Endodermal cell (in vitro differentiated cells): ENCODE results near the gene PODXL2. TPM values are rescaled to one million over a fixed set of nuclear protein-coding genes. Genes with fewer than 3 reads are reported as not detected.

Experiments
- DNase-seq: peaks from one replicate; pipeline ENCODE4 v3.0.0-alpha.2; 2017
- H3K27ac ChIP-seq: 2 replicates; pipeline ENCODE4 v1.5.1; 2013; ENCODE audit warnings: mild to moderate bottlenecking, low read depth, low read length, moderate library complexity
- H3K27me3 ChIP-seq: 2 replicates; pipeline ENCODE4 v1.6.1; 2013; ENCODE audit warnings: mild to moderate bottlenecking, low read length, moderate library complexity; ENCODE audit not compliant: insufficient read depth, control insufficient read depth, poor library complexity, severe bottlenecking
- H3K36me3 ChIP-seq: 2 replicates; pipeline ENCODE4 v1.7.0; 2013; ENCODE audit warnings: mild to moderate bottlenecking, low read length, moderate library complexity; ENCODE audit not compliant: control insufficient read depth, insufficient read depth
- H3K4me1 ChIP-seq: one replicate; pipeline ENCODE4 v1.7.0; 2013; ENCODE audit warnings: low read length; ENCODE audit not compliant: control insufficient read depth, insufficient read depth
- H3K4me3 ChIP-seq: 2 replicates; pipeline ENCODE4 v1.5.1; 2013; ENCODE audit warnings: mild to moderate bottlenecking, low read length, moderate library complexity
- H3K9ac ChIP-seq: 2 replicates; pipeline ENCODE4 v1.6.1; 2013; ENCODE audit warnings: mild to moderate bottlenecking, low read length, moderate library complexity; ENCODE audit not compliant: poor library complexity, severe bottlenecking; ENCODE audit errors: extremely low read depth
- H3K9me3 ChIP-seq: 2 replicates; pipeline ENCODE4 v1.6.1; 2013; ENCODE audit warnings: mild to moderate bottlenecking, low read length, moderate library complexity; ENCODE audit not compliant: control insufficient read depth
- H3K27ac Mint-ChIP-seq: 2 replicates; pipeline ENCODE4 v1.8.0; 2020; ENCODE audit warnings: mixed read lengths
- H3K27me3 Mint-ChIP-seq: 2 replicates; pipeline ENCODE4 v1.8.0; 2021; ENCODE audit warnings: mild to moderate bottlenecking, mixed read lengths; ENCODE audit not compliant: insufficient read depth
- H3K36me3 Mint-ChIP-seq: 2 replicates; pipeline ENCODE4 v1.8.0; 2020; ENCODE audit warnings: low read depth, mixed read lengths
- H3K4me1 Mint-ChIP-seq: 2 replicates; pipeline ENCODE4 v1.8.0; 2020; ENCODE audit warnings: mixed read lengths
- H3K4me3 Mint-ChIP-seq: 2 replicates; pipeline ENCODE4 v1.8.0; 2020; ENCODE audit warnings: mild to moderate bottlenecking, moderate library complexity, mixed read lengths
- H3K9me3 Mint-ChIP-seq: 2 replicates; pipeline ENCODE4 v1.8.0; 2020; ENCODE audit warnings: mild to moderate bottlenecking, mixed read lengths
- WGBS, 2 experiments: methylation state at CpG; one replicate each; pipeline versions ENCODE4 v1.1.5 to v1.1.7; 2013; ENCODE audit warnings: missing lambda C conversion rate in 2 of 2, mixed read lengths in 1 of 2; ENCODE audit not compliant: insufficient coverage in 1 of 2, insufficient read length in 1 of 2; 5-methylcytosine and 5-hydroxymethylcytosine counted together
- total RNA-seq, 2 donors: library from RNA; stranded (reverse); fragmentation: NEBNext Ultra II Directional in 1 of 2; extraction: Animal tissue kit (Norgen Biotek cat#: 25700) in 1 of 2; gene quantifications; 2 replicates in 1 of 2; 3 replicates in 1 of 2; pipeline ENCODE4 v1.2.1, GENCODE V29; 2021
- TF ChIP-seq, protein P1 (sequence below): fragments of 200-600 bp; sonication (generic); conservative IDR thresholded peaks from 2 replicates; pipeline ENCODE4 v1.5.0; 2021; ENCODE audit warnings: antibody characterized with exemption, mild to moderate bottlenecking

The PODXL2 gene
- total RNA-seq, 2 donors from 2014 or later, result 11.8 to 16.5 TPM

GRCh38 chr3:127706312-127706711, 77.3 kb downstream of the PODXL2 start:
- H3K27ac Mint-ChIP-seq, result no peak overlapping the region
- TF ChIP-seq, protein P1, sequence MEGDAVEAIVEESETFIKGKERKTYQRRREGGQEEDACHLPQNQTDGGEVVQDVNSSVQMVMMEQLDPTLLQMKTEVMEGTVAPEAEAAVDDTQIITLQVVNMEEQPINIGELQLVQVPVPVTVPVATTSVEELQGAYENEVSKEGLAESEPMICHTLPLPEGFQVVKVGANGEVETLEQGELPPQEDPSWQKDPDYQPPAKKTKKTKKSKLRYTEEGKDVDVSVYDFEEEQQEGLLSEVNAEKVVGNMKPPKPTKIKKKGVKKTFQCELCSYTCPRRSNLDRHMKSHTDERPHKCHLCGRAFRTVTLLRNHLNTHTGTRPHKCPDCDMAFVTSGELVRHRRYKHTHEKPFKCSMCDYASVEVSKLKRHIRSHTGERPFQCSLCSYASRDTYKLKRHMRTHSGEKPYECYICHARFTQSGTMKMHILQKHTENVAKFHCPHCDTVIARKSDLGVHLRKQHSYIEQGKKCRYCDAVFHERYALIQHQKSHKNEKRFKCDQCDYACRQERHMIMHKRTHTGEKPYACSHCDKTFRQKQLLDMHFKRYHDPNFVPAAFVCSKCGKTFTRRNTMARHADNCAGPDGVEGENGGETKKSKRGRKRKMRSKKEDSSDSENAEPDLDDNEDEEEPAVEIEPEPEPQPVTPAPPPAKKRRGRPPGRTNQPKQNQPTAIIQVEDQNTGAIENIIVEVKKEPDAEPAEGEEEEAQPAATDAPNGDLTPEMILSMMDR, result no peak
- no peaks in the 10 kb centered on the region for H3K9me3 ChIP-seq
- no peaks in the 10 kb centered on the region for H3K36me3 ChIP-seq
- no peak overlapping the region for H3K27ac ChIP-seq
- H3K9me3 Mint-ChIP-seq, result peaks cover 13% of the 10 kb centered on the region
- peaks cover 2% of the 10 kb centered on the region for H3K27me3 Mint-ChIP-seq
- peak; percentile 17 for DNase-seq
- H3K4me1 Mint-ChIP-seq, result peaks cover 17% of the 10 kb centered on the region
- H3K4me1 ChIP-seq, result no peaks in the 10 kb centered on the region
- 90 to 91% methylated on average over 3 to 7 of the region's 7 CpGs for WGBS, 2 experiments
- H3K27me3 ChIP-seq, result peaks cover 5% of the 10 kb centered on the region
- H3K4me3 ChIP-seq, result no peak overlapping the region
- no peak overlapping the region for H3K4me3 Mint-ChIP-seq
- no peak overlapping the region for H3K9ac ChIP-seq
- H3K36me3 Mint-ChIP-seq, result no peaks in the 10 kb centered on the region

- WGBS, 2 experiments, result 93 to 96% methylated on average over 12 to 15 of the region's 16 CpGs
- Mint-ChIP-seq H3K9me3 (peaks cover 13% of the 10 kb centered on the region), H3K27ac (no peak overlapping the region), H3K4me3 (no peak overlapping the region), H3K27me3 (peaks cover 2% of the 10 kb centered on the region), H3K36me3 (no peaks in the 10 kb centered on the region), H3K4me1 (peaks cover 19% of the 10 kb centered on the region)
- DNase-seq, result peak; percentile 47
- H3K27ac ChIP-seq, result no peak overlapping the region
- no peaks in the 10 kb centered on the region for H3K9me3 ChIP-seq
- no peaks in the 10 kb centered on the region for H3K4me1 ChIP-seq
- TF ChIP-seq, protein P1, result no peak
- H3K27me3 ChIP-seq, result peaks cover 5% of the 10 kb centered on the region
- no peak overlapping the region for H3K9ac ChIP-seq
- no peaks in the 10 kb centered on the region for H3K36me3 ChIP-seq
- H3K4me3 ChIP-seq, result no peak overlapping the region
Measured at GRCh38 chr3:127706785-127707351, 77.9 kb downstream of the PODXL2 start.

DNA sequence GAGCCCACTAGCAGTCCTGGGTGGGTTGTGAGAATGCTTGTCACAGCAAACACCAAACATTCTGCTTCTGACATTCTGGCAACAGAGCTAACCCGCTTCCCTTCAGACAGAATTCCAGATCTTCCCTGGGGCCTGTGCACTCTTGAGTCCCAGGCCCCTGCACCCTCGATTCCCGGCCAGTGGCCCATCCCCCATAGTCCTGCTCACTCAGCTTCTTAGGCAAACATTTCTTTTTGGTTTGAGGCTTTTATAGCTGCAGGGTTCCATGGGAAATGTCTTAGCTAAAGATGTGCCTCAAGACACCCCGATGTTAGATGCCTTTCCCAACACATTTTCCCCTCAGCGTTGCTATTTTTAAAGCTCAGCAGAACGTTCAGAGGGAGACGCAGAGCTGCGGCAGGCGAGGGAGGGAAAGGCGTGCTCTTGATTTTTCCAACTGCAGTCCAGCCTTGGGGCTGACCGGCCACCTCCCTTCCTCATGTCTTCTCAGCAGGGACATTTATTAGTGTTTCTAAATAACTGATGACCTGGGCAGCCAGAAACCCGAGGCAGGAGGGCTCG, 78.9 kb downstream of the PODXL2 start:
- Mint-ChIP-seq H3K27me3 (peaks cover 5% of the 10 kb centered on the region), H3K9me3 (peaks cover 13% of the 10 kb centered on the region), H3K4me1 (peaks cover 19% of the 10 kb centered on the region), H3K27ac (no peak overlapping the region), H3K4me3 (no peak overlapping the region), H3K36me3 (no peaks in the 10 kb centered on the region)
- Histone ChIP-seq H3K9ac (no peak overlapping the region), H3K4me1 (no peaks in the 10 kb centered on the region), H3K9me3 (no peaks in the 10 kb centered on the region), H3K27ac (peak overlapping the region; percentile 1), H3K4me3 (no peak overlapping the region), H3K36me3 (no peaks in the 10 kb centered on the region), H3K27me3 (peaks cover 5% of the 10 kb centered on the region)
- WGBS, 2 experiments, result 73 to 76% methylated on average over 12 to 13 of the region's 13 CpGs
- peak; percentile 45 for DNase-seq
- TF ChIP-seq, protein P1, result no peak
